ENCODE data around the gene MATN1. TPM values are rescaled to one million over a fixed set of nuclear protein-coding genes. Genes with fewer than 3 reads are reported as not detected.

MATN1 gene
- total RNA-seq, 1 experiment from 2014 or later: 0.12 TPM

DNA sequence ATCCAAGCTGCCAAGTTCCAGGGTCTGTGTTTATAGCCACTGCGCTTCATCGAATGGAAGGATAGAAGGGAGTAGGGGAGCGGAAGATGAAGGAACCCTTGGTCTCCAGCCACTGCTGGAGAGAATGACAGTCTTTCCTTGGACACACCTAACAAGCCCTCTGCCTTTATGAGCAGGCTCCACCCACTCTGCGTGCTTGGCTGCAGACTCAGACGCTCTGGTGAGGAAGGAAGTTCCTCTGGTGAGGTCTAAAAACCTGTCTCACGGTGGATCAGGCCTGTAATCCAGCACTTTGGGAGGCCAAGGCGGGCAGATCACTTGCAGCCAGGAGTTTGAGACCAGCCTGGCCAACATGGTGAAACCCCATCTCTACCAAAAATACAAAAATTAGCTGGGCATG, 55.4 kb downstream of the MATN1 start:
- Histone ChIP-seq H3K36me3 (ENCODE audit: control insufficient read depth in 1 of 2, insufficient read depth in 2 of 2, low read length in 2 of 2) (no peaks in the 10 kb centered on the region), H3K9me3 (ENCODE audit: control insufficient read depth in 1 of 2, insufficient read depth in 1 of 2, low read depth in 1 of 2, low read length in 2 of 2) (no peaks in the 10 kb centered on the region), H3K79me2 (ENCODE audit: insufficient read depth, low read length) (no peaks in the 10 kb centered on the region), H3K4me1 (ENCODE audit: control insufficient read depth in 1 of 2, insufficient read depth in 2 of 2, low read length in 2 of 2) (peaks cover 0 to 21% of the 10 kb centered on the region in 2 experiments; a peak in 2 of 4 replicates), H3K4me2 (ENCODE audit: low read length) (peak overlapping the region; percentile 49), H3K9ac (ENCODE audit: low read length) (no peak overlapping the region), H3K27ac (ENCODE audit: low read depth, low read length) (no peak overlapping the region), H3K27me3 (ENCODE audit: insufficient read depth, low read length) (no peaks in the 10 kb centered on the region), H2AFZ (ENCODE audit: low read depth, low read length, poor library complexity, severe bottlenecking) (no peak overlapping the region), H3K9me2 (ENCODE audit: insufficient read depth) (no peaks in the 10 kb centered on the region), H4K20me1 (ENCODE audit: insufficient read depth) (no peaks in the 10 kb centered on the region), H3K4me3 (replicated peaks in 1 of 2; ENCODE audit: low read depth in 1 of 2, low read length in 2 of 2) (no peak overlapping the region)
- RAD21 ChIA-PET (ENCODE audit: low non-redundant PET in 1 of 2, low total read pairs in 2 of 2, uncharacterized antibody in 2 of 2, unreplicated experiment in 2 of 2): no interaction called here
- DNase-seq (ENCODE audit: low read depth, low spot score): no peak
- CTCF ChIA-PET: no interaction called here
- TF ChIP-seq, protein P1, sequence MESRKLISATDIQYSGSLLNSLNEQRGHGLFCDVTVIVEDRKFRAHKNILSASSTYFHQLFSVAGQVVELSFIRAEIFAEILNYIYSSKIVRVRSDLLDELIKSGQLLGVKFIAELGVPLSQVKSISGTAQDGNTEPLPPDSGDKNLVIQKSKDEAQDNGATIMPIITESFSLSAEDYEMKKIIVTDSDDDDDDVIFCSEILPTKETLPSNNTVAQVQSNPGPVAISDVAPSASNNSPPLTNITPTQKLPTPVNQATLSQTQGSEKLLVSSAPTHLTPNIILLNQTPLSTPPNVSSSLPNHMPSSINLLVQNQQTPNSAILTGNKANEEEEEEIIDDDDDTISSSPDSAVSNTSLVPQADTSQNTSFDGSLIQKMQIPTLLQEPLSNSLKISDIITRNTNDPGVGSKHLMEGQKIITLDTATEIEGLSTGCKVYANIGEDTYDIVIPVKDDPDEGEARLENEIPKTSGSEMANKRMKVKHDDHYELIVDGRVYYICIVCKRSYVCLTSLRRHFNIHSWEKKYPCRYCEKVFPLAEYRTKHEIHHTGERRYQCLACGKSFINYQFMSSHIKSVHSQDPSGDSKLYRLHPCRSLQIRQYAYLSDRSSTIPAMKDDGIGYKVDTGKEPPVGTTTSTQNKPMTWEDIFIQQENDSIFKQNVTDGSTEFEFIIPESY (IDR thresholded peaks at IDR 0.05; ENCODE audit: extremely low read depth, insufficient replicate concordance, low read length): no peak
- TF ChIP-seq SP1 (IDR thresholded peaks at IDR 0.05; ENCODE audit: low read depth): no peak
- no peak for TF ChIP-seq CEBPB (IDR thresholded peaks at IDR 0.05; ENCODE audit: low read depth)
- TF ChIP-seq, protein P2, sequence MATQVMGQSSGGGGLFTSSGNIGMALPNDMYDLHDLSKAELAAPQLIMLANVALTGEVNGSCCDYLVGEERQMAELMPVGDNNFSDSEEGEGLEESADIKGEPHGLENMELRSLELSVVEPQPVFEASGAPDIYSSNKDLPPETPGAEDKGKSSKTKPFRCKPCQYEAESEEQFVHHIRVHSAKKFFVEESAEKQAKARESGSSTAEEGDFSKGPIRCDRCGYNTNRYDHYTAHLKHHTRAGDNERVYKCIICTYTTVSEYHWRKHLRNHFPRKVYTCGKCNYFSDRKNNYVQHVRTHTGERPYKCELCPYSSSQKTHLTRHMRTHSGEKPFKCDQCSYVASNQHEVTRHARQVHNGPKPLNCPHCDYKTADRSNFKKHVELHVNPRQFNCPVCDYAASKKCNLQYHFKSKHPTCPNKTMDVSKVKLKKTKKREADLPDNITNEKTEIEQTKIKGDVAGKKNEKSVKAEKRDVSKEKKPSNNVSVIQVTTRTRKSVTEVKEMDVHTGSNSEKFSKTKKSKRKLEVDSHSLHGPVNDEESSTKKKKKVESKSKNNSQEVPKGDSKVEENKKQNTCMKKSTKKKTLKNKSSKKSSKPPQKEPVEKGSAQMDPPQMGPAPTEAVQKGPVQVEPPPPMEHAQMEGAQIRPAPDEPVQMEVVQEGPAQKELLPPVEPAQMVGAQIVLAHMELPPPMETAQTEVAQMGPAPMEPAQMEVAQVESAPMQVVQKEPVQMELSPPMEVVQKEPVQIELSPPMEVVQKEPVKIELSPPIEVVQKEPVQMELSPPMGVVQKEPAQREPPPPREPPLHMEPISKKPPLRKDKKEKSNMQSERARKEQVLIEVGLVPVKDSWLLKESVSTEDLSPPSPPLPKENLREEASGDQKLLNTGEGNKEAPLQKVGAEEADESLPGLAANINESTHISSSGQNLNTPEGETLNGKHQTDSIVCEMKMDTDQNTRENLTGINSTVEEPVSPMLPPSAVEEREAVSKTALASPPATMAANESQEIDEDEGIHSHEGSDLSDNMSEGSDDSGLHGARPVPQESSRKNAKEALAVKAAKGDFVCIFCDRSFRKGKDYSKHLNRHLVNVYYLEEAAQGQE (IDR thresholded peaks at IDR 0.05; ENCODE audit: low read depth): no peak
- TF ChIP-seq, protein P3, sequence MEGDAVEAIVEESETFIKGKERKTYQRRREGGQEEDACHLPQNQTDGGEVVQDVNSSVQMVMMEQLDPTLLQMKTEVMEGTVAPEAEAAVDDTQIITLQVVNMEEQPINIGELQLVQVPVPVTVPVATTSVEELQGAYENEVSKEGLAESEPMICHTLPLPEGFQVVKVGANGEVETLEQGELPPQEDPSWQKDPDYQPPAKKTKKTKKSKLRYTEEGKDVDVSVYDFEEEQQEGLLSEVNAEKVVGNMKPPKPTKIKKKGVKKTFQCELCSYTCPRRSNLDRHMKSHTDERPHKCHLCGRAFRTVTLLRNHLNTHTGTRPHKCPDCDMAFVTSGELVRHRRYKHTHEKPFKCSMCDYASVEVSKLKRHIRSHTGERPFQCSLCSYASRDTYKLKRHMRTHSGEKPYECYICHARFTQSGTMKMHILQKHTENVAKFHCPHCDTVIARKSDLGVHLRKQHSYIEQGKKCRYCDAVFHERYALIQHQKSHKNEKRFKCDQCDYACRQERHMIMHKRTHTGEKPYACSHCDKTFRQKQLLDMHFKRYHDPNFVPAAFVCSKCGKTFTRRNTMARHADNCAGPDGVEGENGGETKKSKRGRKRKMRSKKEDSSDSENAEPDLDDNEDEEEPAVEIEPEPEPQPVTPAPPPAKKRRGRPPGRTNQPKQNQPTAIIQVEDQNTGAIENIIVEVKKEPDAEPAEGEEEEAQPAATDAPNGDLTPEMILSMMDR (IDR thresholded peaks at IDR 0.05 in 2 of 3, conservative IDR thresholded peaks at IDR 0.05 in 1 of 3; ENCODE audit: borderline replicate concordance in 1 of 3, insufficient read depth in 1 of 3, low read depth in 2 of 3, low read length in 2 of 3): no peak
- TF ChIP-seq POLR2AphosphoS5 (IDR thresholded peaks at IDR 0.05; ENCODE audit: low read depth, low read length): peak; percentile 43
- no peak for TF ChIP-seq POLR2A (IDR thresholded peaks at IDR 0.05; ENCODE audit: borderline replicate concordance, extremely low read depth, insufficient read depth, insufficient read length)
- TF ChIP-seq SRF (IDR thresholded peaks at IDR 0.05; ENCODE audit: low read depth): no peak
- ATAC-seq: peak; percentile 82
- POLR2A ChIA-PET: no interaction called here
- BruUV-seq (replicated peaks): no TSS peak
- intact Hi-C loops (cut with micrococcal nuclease): no loop called here
